Activated T-helper 2 cell treated with anti-CD3 and anti-CD28 coated beads, Interferon-gamma antibody, Interleukin-2, Interleukin-4, amounts not matched to agents 10 μg/mL and 5 μg/mL and 100 μg/mL, durations not matched to agents 14 hours and 24 hours and 36 hours (primary cell): ENCODE measurements around the gene SMOC1. TPM values are rescaled to one million over a fixed set of nuclear protein-coding genes. Genes with fewer than 3 reads are reported as not detected.

Experiments
- DNase-seq: peaks from one replicate; pipeline ENCODE4 v3.0.0; 2021; ENCODE audit warnings: low spot score
- H3K27ac Mint-ChIP-seq: one replicate; pipeline ENCODE4 v1.8.0; 2021; ENCODE audit warnings: mixed read lengths
- H3K27me3 Mint-ChIP-seq: one replicate; pipeline ENCODE4 v1.8.0; 2021; ENCODE audit warnings: low read depth, mixed read lengths
- H3K36me3 Mint-ChIP-seq: one replicate; pipeline ENCODE4 v1.8.0; 2021; ENCODE audit warnings: low read depth, mixed read lengths
- H3K4me1 Mint-ChIP-seq: one replicate; pipeline ENCODE4 v1.8.0; 2021; ENCODE audit warnings: low read depth, mixed read lengths
- H3K4me3 Mint-ChIP-seq: one replicate; pipeline ENCODE4 v1.8.0; 2021; ENCODE audit warnings: low read depth, mild to moderate bottlenecking, moderate library complexity, mixed read lengths
- H3K9me3 Mint-ChIP-seq: one replicate; pipeline ENCODE4 v1.8.0; 2021; ENCODE audit warnings: mixed read lengths
- intact Hi-C: fragments of 100-400 bp; cut with micrococcal nuclease; formaldehyde crosslinking; loops from one replicate; pipeline ENCODE4 v1.15.1; 2023
- total RNA-seq: library from RNA; stranded (reverse); gene quantifications from 2 replicates; pipeline ENCODE4 v1.2.3, GENCODE V29; 2022

SMOC1 gene
- total RNA-seq, 1 donor from 2014 or later: not detected

DNA sequence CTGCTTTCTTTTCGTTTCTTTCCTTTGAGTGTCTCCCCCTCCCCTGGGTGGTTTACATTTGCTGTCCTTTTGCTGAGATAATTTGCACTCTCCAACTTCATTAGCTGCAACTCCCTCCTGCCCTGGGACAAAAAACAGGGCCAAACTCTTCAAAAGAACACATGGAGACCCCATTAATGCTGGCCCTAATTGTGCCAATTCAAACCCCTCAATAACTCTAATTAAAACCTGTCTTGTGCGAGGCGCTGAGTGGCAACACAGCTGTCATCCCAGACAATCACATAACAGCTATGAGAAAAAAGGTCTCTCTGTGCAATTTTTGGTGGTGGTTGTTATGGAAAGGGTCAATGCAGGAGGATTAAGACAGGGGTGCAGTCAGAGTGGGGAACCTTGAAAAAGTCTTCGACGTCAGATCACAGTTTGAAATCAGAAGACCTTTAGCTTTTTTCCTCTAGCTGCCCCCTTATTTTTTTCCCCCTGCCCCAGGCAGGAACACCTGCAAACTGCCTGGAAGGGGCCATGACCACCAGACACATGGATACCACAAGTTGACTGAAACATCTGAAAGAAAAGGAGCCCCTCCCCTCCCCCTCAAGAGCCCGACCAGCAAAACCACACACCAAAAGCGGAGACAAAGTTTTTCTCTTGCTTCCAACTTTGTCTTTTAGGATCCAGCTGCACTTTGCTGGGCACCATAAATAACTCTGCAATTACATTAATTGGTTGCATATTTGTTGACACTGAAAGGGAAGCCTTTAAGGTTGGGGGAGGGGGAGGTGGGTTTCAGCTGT lies 26.5 kb upstream of the SMOC1 start:
- Mint-ChIP-seq H3K9me3 (no peaks in the 10 kb centered on the region), H3K27me3 (peaks cover 13% of the 10 kb centered on the region), H3K4me3 (no peak overlapping the region), H3K4me1 (no peaks in the 10 kb centered on the region), H3K27ac (no peak overlapping the region), H3K36me3 (no peaks in the 10 kb centered on the region)
- intact Hi-C loops: no loop called here
- DNase-seq: no peak

DNA sequence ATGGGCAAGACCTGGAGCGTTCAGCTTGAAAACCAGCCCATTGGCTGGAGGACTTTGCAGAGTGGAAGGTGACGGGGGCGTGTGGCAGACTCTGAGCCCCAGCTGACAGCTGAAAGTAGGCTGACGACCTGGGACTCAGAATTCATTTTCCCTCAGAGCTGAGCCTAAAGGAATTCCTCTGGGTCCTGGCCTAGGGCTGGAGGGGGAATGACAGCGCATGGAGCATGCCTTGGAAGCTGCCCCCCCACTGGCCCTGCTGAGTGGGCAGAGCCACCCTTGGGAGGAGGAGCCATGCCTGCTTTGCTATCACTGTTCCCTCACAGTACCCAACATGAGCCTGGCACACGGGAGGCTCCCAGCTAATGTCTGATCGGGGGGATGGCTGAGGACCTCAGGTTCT lies 25.4 kb upstream of the SMOC1 start:
- peaks cover 13% of the 10 kb centered on the region for H3K27me3 Mint-ChIP-seq
- H3K9me3 Mint-ChIP-seq: no peaks in the 10 kb centered on the region
- DNase-seq: no peak
- intact Hi-C loops: no loop called here
- H3K4me3 Mint-ChIP-seq: no peak overlapping the region
- no peak overlapping the region for H3K27ac Mint-ChIP-seq
- H3K4me1 Mint-ChIP-seq: no peaks in the 10 kb centered on the region
- no peaks in the 10 kb centered on the region for H3K36me3 Mint-ChIP-seq

GRCh38 chr14:69854598-69854997 lies 24.6 kb upstream of the SMOC1 start:
- Mint-ChIP-seq H3K36me3 (no peaks in the 10 kb centered on the region), H3K4me1 (no peaks in the 10 kb centered on the region)
- intact Hi-C loops: no loop called here

GRCh38 chr14:69855180-69855832 lies 23.9 kb upstream of the SMOC1 start:
- DNase-seq: no peak
- no peak overlapping the region for H3K27ac Mint-ChIP-seq
- no peaks in the 10 kb centered on the region for H3K4me1 Mint-ChIP-seq
- no peaks in the 10 kb centered on the region for H3K9me3 Mint-ChIP-seq
- peaks cover 13% of the 10 kb centered on the region for H3K27me3 Mint-ChIP-seq
- no peaks in the 10 kb centered on the region for H3K36me3 Mint-ChIP-seq
- H3K4me3 Mint-ChIP-seq: no peak overlapping the region
- intact Hi-C loops: no loop called here

More at GRCh38 chr14:69854598-69854997, 24.6 kb upstream of the SMOC1 start:
- H3K27ac Mint-ChIP-seq: no peak overlapping the region
- no peak for DNase-seq
- no peak overlapping the region for H3K4me3 Mint-ChIP-seq
- no peaks in the 10 kb centered on the region for H3K9me3 Mint-ChIP-seq
- H3K27me3 Mint-ChIP-seq: peaks cover 13% of the 10 kb centered on the region

- no peak for DNase-seq
- no peaks in the 10 kb centered on the region for H3K4me1 Mint-ChIP-seq
- H3K27ac Mint-ChIP-seq: no peak overlapping the region
Observed at GRCh38 chr14:69858801-69859200, 20.4 kb upstream of the SMOC1 start.

GRCh38 chr14:69859591-69859990 lies 19.6 kb upstream of the SMOC1 start:
- intact Hi-C loops: no loop called here
- H3K4me1 Mint-ChIP-seq: no peaks in the 10 kb centered on the region
- H3K4me3 Mint-ChIP-seq: no peak overlapping the region
- no peak overlapping the region for H3K27ac Mint-ChIP-seq
- DNase-seq: no peak
- no peaks in the 10 kb centered on the region for H3K36me3 Mint-ChIP-seq
- peaks cover 14% of the 10 kb centered on the region for H3K27me3 Mint-ChIP-seq
- no peaks in the 10 kb centered on the region for H3K9me3 Mint-ChIP-seq

More at GRCh38 chr14:69858801-69859200, 20.4 kb upstream of the SMOC1 start:
- H3K36me3 Mint-ChIP-seq: no peaks in the 10 kb centered on the region
- H3K4me3 Mint-ChIP-seq: no peak overlapping the region
- H3K9me3 Mint-ChIP-seq: no peaks in the 10 kb centered on the region
- intact Hi-C loops: no loop called here
- peaks cover 15% of the 10 kb centered on the region for H3K27me3 Mint-ChIP-seq

DNA sequence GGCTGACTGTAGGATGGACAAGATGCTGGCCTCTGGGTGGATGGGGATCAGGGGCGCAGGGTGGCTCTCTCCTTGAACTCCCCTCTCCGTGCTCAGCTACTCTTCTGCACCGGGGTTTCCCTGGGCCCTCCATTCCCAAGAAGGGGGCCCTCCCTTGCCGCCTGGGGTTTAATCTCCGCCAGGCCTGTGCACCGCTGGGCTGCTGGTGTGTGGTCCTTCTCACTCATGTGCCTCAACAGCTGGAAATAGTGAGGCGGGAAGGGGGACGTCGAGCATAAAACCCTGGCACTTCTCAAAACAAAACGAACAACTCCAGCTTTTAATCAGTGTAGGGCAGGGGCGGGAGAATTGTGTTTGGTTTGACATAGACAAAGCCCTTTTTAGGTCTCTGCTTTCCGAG lies 19.0 kb upstream of the SMOC1 start:
- Mint-ChIP-seq H3K36me3 (no peaks in the 10 kb centered on the region), H3K4me3 (no peak overlapping the region), H3K27ac (no peak overlapping the region), H3K4me1 (no peaks in the 10 kb centered on the region), H3K9me3 (no peaks in the 10 kb centered on the region), H3K27me3 (peaks cover 13% of the 10 kb centered on the region)
- intact Hi-C loops: no loop called here
- DNase-seq: no peak

- DNase-seq: no peak
- Mint-ChIP-seq H3K36me3 (no peaks in the 10 kb centered on the region), H3K4me3 (no peak overlapping the region), H3K27me3 (peaks cover 10% of the 10 kb centered on the region), H3K27ac (no peak overlapping the region), H3K9me3 (no peaks in the 10 kb centered on the region), H3K4me1 (no peaks in the 10 kb centered on the region)
- intact Hi-C loops: no loop called here
Observed at GRCh38 chr14:69861025-69861569, 18.1 kb upstream of the SMOC1 start.

- H3K27me3 Mint-ChIP-seq: peaks cover 5% of the 10 kb centered on the region
- H3K36me3 Mint-ChIP-seq: no peaks in the 10 kb centered on the region
- H3K9me3 Mint-ChIP-seq: no peaks in the 10 kb centered on the region
- intact Hi-C loops: no loop called here
- H3K4me3 Mint-ChIP-seq: no peak overlapping the region
- DNase-seq: no peak
- H3K4me1 Mint-ChIP-seq: no peaks in the 10 kb centered on the region
- no peak overlapping the region for H3K27ac Mint-ChIP-seq
Observed at GRCh38 chr14:69863083-69863482, 16.1 kb upstream of the SMOC1 start.

- H3K36me3 Mint-ChIP-seq: no peaks in the 10 kb centered on the region
- H3K27ac Mint-ChIP-seq: no peak overlapping the region
- H3K9me3 Mint-ChIP-seq: no peaks in the 10 kb centered on the region
- no peaks in the 10 kb centered on the region for H3K4me1 Mint-ChIP-seq
- intact Hi-C loops: no loop called here
- H3K27me3 Mint-ChIP-seq: peaks cover 6% of the 10 kb centered on the region
- no peak for DNase-seq
- H3K4me3 Mint-ChIP-seq: no peak overlapping the region
Observed at GRCh38 chr14:69865701-69866365, 13.4 kb upstream of the SMOC1 start.

DNA sequence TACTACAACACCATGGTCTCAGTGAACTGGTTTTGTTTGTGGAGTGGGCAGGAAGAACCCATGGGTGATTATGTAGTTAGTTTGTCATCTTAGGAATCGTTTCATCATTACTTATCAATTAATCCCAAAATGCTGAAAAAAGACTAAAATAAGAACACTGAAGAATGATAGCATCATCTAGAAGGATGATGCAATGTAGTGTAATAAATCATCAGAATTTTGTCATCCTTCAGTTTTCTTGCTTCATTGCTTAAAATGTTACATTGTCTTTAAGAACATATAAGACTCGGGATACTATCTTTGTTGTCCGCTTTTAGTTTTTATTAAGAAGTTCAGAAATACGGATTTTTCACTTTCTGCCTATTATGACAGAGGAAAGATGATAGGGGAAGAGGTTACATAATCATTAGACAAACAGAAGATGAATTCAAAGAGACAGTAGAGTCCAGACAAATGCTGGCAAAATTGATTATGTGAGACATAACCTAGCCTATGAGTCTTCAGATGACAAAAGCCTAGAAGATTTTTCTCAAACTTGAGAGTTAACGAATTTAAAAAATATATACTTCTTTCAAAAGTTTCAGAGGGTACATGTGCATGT lies 10.8 kb upstream of the SMOC1 start:
- DNase-seq: no peak
- Mint-ChIP-seq H3K36me3 (no peaks in the 10 kb centered on the region), H3K9me3 (no peaks in the 10 kb centered on the region), H3K27me3 (peaks cover 13% of the 10 kb centered on the region), H3K4me3 (no peak overlapping the region), H3K27ac (no peak overlapping the region), H3K4me1 (no peaks in the 10 kb centered on the region)
- intact Hi-C loops: no loop called here

- DNase-seq: no peak
- Mint-ChIP-seq H3K27ac (no peak overlapping the region), H3K4me1 (no peaks in the 10 kb centered on the region), H3K27me3 (peaks cover 14% of the 10 kb centered on the region), H3K4me3 (no peak overlapping the region), H3K36me3 (no peaks in the 10 kb centered on the region), H3K9me3 (no peaks in the 10 kb centered on the region)
- intact Hi-C loops: no loop called here
Observed at GRCh38 chr14:69870613-69871012, 8.6 kb upstream of the SMOC1 start.
